Fibroblast of pulmonary artery (primary cell): Measurements from ENCODE around the gene RHBDD1.

Experiments
- DNase-seq: peaks from one replicate; pipeline ENCODE4 v3.0.0-alpha.2; 2010; ENCODE audit warnings: low read depth
- H3K4me3 ChIP-seq: replicated peaks from 2 replicates; pipeline ENCODE4 v1.5.1; 2011; ENCODE audit warnings: low read depth, mild to moderate bottlenecking, control low read depth, low read length, moderate library complexity
- TF ChIP-seq, protein P1 (sequence below): IDR thresholded peaks from 2 replicates; pipeline ENCODE4 v1.5.1; 2011; ENCODE audit warnings: mild to moderate bottlenecking, control low read depth, low read length, inconsistent platforms; ENCODE audit errors: missing control alignments

Gene RHBDD1

GRCh38 chr2:226845386-226846116 is 9.7 kb downstream of the RHBDD1 start:
- TF ChIP-seq, protein P1, sequence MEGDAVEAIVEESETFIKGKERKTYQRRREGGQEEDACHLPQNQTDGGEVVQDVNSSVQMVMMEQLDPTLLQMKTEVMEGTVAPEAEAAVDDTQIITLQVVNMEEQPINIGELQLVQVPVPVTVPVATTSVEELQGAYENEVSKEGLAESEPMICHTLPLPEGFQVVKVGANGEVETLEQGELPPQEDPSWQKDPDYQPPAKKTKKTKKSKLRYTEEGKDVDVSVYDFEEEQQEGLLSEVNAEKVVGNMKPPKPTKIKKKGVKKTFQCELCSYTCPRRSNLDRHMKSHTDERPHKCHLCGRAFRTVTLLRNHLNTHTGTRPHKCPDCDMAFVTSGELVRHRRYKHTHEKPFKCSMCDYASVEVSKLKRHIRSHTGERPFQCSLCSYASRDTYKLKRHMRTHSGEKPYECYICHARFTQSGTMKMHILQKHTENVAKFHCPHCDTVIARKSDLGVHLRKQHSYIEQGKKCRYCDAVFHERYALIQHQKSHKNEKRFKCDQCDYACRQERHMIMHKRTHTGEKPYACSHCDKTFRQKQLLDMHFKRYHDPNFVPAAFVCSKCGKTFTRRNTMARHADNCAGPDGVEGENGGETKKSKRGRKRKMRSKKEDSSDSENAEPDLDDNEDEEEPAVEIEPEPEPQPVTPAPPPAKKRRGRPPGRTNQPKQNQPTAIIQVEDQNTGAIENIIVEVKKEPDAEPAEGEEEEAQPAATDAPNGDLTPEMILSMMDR = no peak
- H3K4me3 ChIP-seq = no peak overlapping the region
- no peak for DNase-seq

DNA sequence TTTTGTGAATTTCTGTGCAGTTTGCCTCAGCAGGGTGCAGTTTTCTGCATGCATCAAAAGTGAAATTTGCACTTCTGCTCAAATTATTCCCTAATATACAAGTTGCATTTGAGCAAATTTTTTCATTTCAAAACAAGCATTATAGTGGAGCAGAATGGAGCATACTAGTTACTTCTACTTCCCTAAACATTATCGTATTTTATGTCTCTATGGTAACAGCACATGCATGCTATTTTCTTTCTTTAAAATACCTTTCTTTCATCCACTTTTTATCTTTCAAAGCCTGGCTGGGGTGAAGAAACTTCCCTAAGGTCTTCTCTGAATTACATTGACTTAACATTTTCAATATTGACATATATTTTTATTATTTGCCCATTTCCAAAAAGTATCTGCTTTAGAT is 11.2 kb downstream of the RHBDD1 start:
- TF ChIP-seq, protein P1 = no peak
- DNase-seq = no peak
- H3K4me3 ChIP-seq = no peak overlapping the region

DNA sequence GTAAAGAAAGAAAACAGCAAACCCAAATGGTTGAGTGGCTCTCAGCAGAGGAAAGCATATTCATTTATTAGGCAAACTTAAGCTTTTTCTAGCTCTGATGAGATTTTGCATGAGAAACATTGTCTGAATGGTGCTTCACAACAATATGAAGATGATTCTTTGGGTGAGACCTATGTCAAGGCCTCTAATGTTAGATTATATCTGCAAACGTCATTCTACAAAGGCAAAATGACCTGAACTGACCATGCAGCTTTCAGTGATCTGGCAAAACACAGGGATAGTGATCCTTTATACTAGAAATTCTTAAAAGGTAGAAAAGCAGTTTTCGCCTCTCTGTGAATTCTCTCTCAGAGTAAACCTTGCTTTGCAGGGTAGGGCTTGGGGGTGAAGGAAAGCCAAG is 11.7 kb downstream of the RHBDD1 start:
- no peak for DNase-seq
- TF ChIP-seq, protein P1 = no peak
- no peak overlapping the region for H3K4me3 ChIP-seq

GRCh38 chr2:226849349-226849748 is 13.5 kb downstream of the RHBDD1 start:
- H3K4me3 ChIP-seq = no peak overlapping the region
- TF ChIP-seq, protein P1 = no peak
- no peak for DNase-seq

DNA sequence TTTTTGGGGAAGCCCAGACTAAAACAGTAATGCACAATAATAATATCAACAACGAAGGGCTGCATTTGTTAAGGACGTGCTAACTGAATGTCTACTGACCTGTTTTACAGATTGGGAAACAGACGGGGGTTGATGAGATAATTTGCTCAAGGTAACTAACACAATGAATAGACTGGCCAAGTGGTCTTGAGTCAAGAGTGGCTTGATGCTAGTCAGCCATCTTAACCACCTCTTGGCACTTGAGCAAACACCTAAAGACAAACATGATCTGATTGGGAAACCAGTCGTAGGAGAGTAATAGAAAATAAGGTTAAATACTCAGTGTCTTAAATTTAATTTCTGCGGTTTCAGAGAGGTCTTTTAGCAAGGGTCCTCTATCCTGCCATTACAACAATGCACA is 14.2 kb downstream of the RHBDD1 start:
- H3K4me3 ChIP-seq = no peak overlapping the region
- TF ChIP-seq, protein P1 = no peak
- no peak for DNase-seq

DNA sequence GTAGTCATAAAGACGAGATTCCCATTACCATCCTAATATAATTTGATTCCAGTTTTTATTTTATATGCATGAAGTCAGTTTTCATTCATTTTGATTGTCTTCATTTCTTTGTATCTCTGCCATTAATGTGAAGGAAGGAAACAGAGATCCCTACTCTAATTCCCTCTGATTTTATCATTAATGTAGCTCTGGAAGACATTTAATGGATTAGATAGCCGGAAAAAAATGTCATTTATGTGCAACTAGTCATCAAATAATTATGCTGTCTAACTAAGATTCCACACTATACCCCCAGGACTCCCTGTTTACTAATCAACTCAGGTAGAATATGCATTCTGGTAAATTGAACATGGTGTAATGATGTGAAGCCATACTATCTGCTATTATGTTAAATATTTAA is 19.9 kb downstream of the RHBDD1 start:
- TF ChIP-seq, protein P1 = no peak
- DNase-seq = no peak
- H3K4me3 ChIP-seq = no peak overlapping the region

- TF ChIP-seq, protein P1 = no peak
- no peak for DNase-seq
- no peak overlapping the region for H3K4me3 ChIP-seq
These were observed 24.2 kb downstream of the RHBDD1 start for GRCh38 chr2:226860087-226860486.
